Fibroblast of skin of right biceps (primary cell): Measurements from ENCODE around the gene LRCH4.

ENCODE experiments used
- DNase-seq: peaks from one replicate; pipeline ENCODE4 v3.0.0-alpha.2; 2013

Gene LRCH4

GRCh38 chr7:100604976-100605911, 19.3 kb upstream of the LRCH4 start:
- no peak for DNase-seq

- peak; percentile 92 for DNase-seq
These were observed 18.4 kb upstream of the LRCH4 start for GRCh38 chr7:100604028-100604975.

- peak; percentile 57 for DNase-seq
These were observed 17.7 kb upstream of the LRCH4 start for GRCh38 chr7:100603726-100604027.

- DNase-seq, result peak; percentile 97
These were observed 17.2 kb upstream of the LRCH4 start for GRCh38 chr7:100602889-100603725.

- no peak for DNase-seq
These were observed 14.8 kb upstream of the LRCH4 start for GRCh38 chr7:100600730-100601038.

- DNase-seq, result no peak
These were observed 14.2 kb upstream of the LRCH4 start for GRCh38 chr7:100599911-100600729.

GRCh38 chr7:100598425-100598824, 12.5 kb upstream of the LRCH4 start:
- no peak for DNase-seq

- DNase-seq, result no peak
These were observed 9.3 kb upstream of the LRCH4 start for GRCh38 chr7:100595188-100595587.

- DNase-seq, result no peak
These were observed 5.7 kb upstream of the LRCH4 start for GRCh38 chr7:100591596-100591995.

GRCh38 chr7:100590077-100590737, 4.3 kb upstream of the LRCH4 start:
- no peak for DNase-seq

- no peak for DNase-seq
These were observed 3.5 kb upstream of the LRCH4 start for GRCh38 chr7:100589341-100589947.

GRCh38 chr7:100588438-100588837, 2.5 kb upstream of the LRCH4 start:
- no peak for DNase-seq

GRCh38 chr7:100586266-100587025, 517 bp upstream of the LRCH4 start, which contains the start of gene FBXO24:
Gene FBXO24 (plus strand): TSS chr7:100586328. CDS start chr7:100586626, 298 bp downstream.
- DNase-seq, result peak; percentile 100

- DNase-seq, result peak; percentile 66
These were observed 1.0 kb downstream of the LRCH4 start for GRCh38 chr7:100584683-100585510.

GRCh38 chr7:100584054-100584682, 1.8 kb downstream of the LRCH4 start:
- no peak for DNase-seq

- no peak for DNase-seq
These were observed 2.5 kb downstream of the LRCH4 start for GRCh38 chr7:100583132-100584053.

GRCh38 chr7:100582650-100583049, 3.3 kb downstream of the LRCH4 start:
- DNase-seq, result no peak
